HG03457 (cell line): ENCODE data around the gene RAI2.

Experiments used
- ATAC-seq: cut with Tn5 transposase; IDR thresholded peaks from one replicate; pipeline ENCODE4 v1.9.1; 2021; ENCODE audit warnings: moderate number of reproducible peaks; ENCODE audit not compliant: unreplicated experiment

The RAI2 gene

GRCh38 chrX:17830211-17830610 lies 30.9 kb downstream of the RAI2 start:
- ATAC-seq: no peak

- ATAC-seq: no peak
Observed at GRCh38 chrX:17829566-17829965, 31.5 kb downstream of the RAI2 start.

- ATAC-seq: no peak
Observed at GRCh38 chrX:17828171-17828570, 32.9 kb downstream of the RAI2 start.

- ATAC-seq: no peak
Observed at GRCh38 chrX:17826609-17827496, 34.2 kb downstream of the RAI2 start.

- no peak for ATAC-seq
Observed at GRCh38 chrX:17824980-17825379, 36.1 kb downstream of the RAI2 start.

- ATAC-seq: no peak
Observed at GRCh38 chrX:17822351-17822750, 38.7 kb downstream of the RAI2 start.

GRCh38 chrX:17820100-17820499 lies 41.0 kb downstream of the RAI2 start:
- ATAC-seq: no peak

GRCh38 chrX:17818726-17819125 lies 42.4 kb downstream of the RAI2 start:
- ATAC-seq: no peak

GRCh38 chrX:17817251-17817650 lies 43.8 kb downstream of the RAI2 start:
- ATAC-seq: no peak

- ATAC-seq: no peak
Observed at GRCh38 chrX:17814557-17814956, 46.5 kb downstream of the RAI2 start.

GRCh38 chrX:17814059-17814458 lies 47.0 kb downstream of the RAI2 start:
- ATAC-seq: no peak

GRCh38 chrX:17813277-17813676 lies 47.8 kb downstream of the RAI2 start:
- no peak for ATAC-seq

- no peak for ATAC-seq
Observed at GRCh38 chrX:17812763-17813162, 48.3 kb downstream of the RAI2 start.

GRCh38 chrX:17809984-17810383 lies 51.1 kb downstream of the RAI2 start:
- ATAC-seq: no peak

GRCh38 chrX:17809273-17809672 lies 51.8 kb downstream of the RAI2 start:
- no peak for ATAC-seq

- ATAC-seq: no peak
Observed at GRCh38 chrX:17805120-17805519, 56.0 kb downstream of the RAI2 start.

- ATAC-seq: no peak
Observed at GRCh38 chrX:17803449-17803848, 57.6 kb downstream of the RAI2 start.

- no peak for ATAC-seq
Observed at GRCh38 chrX:17802756-17803155, 58.3 kb downstream of the RAI2 start.

- ATAC-seq: no peak
Observed at GRCh38 chrX:17801431-17801830, 59.7 kb downstream of the RAI2 start.

- ATAC-seq: no peak
Observed at GRCh38 chrX:17798921-17799320, 62.2 kb downstream of the RAI2 start.

GRCh38 chrX:17792826-17793225 lies 68.3 kb downstream of the RAI2 start:
- no peak for ATAC-seq

GRCh38 chrX:17788956-17789562 lies 72.0 kb downstream of the RAI2 start:
- no peak for ATAC-seq
